KBM-7 (cell line): ENCODE measurements around the gene DENND1C.
"Not testable (repeated sequence)": the region's sequence is repeated elsewhere in the genome, so short reads cannot be mapped to it uniquely, and the experiment has no call there.

ENCODE experiments used
- DNase-seq: peaks from one replicate; pipeline ENCODE4 v3.0.0-alpha.2; 2015
- in situ Hi-C: fragments of 300-500 bp; cut with MboI; formaldehyde crosslinking; loops from 2 replicates; pipeline ENCODE4 v1.14.3; 2020; ENCODE audit warnings: low sequenced_read_pairs, low pct_unique_long_range_greater_than_20kb, mixed read lengths

The DENND1C gene

DNA sequence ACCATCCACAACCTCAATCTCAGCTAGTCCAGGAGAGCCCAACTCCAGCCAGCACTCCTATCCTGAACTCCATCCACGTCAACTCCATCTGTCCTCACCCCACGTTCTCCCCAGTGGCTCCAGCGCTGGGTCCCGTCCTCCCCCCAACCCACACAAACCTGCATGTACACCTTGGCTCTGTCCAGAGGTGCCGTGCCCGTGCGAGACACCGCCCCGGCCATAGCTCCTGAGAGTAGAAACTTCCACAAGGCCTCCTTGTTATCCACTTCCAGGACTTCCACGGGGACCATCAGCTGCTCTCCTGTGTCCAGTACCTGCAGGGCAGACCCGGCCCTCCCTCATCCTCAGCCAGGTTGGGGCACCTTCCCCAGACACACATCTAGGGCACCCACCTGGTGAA, 49.7 kb downstream of the DENND1C start:
- in situ Hi-C loops, result no loop called here
- DNase-seq, result no peak

DNA sequence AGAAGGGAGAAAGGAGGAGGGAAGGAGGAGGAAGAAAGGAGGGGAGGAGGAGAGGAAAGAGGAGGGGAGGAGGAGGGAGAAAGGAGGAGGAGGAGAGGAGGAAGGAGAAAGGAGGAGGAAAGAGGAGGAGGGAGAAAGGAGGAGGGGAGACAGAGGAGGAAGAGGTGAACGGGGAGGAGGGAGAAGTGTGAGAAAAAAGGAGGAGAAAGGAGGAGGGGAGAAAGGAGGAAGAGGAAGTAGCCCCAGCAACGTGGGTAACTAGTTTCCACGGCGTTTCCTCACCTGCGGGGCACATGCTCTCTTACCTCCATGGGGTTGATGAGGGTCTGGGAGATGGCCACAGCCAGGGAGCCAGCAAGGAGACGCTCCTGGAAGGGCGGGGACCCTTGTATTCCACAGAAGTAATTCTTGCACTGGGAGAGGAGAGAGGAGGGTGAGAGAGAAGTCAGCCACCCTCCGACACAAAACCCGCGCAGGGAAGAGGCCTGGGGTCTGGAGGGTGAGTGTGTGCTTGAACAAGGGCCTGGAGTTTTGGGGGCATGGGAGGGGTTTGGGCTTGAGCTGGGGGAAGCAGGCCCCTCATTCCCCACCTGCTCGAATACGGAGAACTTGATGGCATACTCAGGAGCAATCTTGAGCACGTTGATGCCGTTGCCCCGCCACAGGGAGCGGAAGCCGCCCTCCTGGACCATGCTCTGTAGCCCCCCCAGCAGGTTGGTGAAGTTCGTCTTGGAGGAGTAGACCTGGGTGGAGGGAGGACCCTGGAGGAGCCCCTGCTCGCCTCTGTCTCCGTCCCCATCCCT, 52.0 kb downstream of the DENND1C start:
- in situ Hi-C loops, result no loop called here
- DNase-seq, result peak; percentile 25

DNA sequence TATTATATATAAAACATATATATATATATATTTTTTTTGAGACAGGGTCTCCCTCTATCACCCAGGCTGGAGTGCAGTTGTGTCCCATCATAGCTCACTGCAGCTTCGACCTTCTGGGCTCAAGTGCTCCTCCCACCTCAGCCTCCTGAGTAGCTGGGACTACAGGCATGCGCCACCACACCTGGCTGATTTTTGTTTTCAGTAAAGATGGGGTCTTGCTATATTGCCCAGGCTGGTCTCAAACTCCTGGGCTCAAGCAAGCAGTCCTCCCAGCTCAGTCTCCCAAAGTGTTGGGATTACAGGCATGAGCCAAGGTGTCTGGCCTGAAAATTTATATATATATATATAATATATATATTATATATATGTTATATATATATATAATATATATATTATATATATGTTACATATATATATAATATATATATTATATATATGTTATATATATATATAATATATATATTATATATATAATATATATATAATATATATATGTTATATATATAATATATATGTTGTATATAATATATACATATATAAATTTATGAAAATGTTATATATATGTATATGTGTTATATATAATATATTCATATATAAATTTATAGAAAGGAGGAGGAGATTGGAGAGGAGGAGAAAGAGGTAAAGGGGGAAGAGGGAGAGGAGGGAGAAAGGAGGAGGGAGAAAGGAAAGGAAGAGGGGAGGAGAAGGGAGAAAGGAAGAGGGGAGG, 52.7 kb downstream of the DENND1C start:
- DNase-seq, in situ Hi-C loops: not testable (repeated sequence)

DNA sequence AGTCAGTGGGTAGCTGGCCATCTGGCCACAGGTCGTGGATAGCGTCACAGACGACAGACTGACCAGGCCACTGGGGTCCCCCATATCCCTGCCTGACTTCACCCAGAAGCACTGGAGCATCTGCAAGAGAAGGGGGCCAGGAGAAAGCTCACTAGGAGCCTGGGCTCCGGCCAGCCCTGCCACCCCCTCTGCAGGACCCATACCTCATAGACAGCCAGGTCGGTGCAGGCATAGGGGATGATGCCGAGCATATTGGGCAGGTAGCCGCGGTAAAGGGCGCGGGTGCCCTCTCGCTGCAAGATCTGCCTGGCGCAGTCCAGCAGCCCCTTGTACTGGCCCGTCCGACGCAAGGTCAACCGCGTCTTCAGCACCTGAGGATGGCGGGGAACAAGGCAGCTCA, 54.5 kb downstream of the DENND1C start:
- in situ Hi-C loops, result no loop called here
- DNase-seq, result no peak

DNA sequence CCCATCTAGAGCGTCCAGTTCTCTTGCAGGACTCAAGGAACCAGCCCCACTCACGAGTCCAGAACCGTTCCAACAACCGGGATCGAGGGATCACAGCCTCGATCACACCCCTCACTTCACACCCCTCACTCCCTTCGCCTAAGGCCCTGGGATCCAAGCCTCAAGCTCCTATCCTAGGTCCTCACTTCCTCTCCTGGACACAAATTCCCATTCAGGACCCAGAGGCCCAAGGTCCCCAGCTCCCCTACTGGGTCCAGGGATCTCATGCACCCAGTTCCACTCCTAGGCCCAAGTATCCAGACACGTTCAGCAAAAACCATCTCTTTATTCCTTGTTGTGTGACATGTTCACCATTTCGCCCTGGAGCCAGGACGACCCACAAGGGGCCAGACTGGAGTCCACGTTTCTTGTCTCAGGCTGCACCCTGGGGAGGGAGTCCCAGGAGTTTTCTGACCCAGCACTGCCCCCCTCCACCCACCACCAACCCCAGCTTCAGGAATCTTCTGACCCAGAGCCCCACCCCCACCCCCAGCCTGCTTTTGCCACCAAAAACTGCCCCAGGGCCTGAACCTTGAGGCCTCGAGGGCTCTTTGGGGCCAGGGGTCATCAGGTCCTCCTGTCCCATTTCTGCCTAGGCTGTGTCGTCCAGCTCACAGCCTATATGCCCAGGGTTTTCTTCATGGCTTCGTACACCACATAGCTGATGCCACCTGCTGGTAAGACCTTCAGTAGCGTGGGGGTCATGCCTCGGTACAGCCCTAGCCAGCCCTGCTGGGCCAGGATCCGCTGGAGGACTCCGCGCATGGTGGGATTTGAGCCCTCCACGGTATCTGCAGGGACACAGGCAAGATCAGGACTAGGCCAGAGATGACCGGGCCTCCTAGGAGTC, 55.6 kb downstream of the DENND1C start:
- in situ Hi-C loops, result no loop called here
- peak; percentile 27 for DNase-seq

DNA sequence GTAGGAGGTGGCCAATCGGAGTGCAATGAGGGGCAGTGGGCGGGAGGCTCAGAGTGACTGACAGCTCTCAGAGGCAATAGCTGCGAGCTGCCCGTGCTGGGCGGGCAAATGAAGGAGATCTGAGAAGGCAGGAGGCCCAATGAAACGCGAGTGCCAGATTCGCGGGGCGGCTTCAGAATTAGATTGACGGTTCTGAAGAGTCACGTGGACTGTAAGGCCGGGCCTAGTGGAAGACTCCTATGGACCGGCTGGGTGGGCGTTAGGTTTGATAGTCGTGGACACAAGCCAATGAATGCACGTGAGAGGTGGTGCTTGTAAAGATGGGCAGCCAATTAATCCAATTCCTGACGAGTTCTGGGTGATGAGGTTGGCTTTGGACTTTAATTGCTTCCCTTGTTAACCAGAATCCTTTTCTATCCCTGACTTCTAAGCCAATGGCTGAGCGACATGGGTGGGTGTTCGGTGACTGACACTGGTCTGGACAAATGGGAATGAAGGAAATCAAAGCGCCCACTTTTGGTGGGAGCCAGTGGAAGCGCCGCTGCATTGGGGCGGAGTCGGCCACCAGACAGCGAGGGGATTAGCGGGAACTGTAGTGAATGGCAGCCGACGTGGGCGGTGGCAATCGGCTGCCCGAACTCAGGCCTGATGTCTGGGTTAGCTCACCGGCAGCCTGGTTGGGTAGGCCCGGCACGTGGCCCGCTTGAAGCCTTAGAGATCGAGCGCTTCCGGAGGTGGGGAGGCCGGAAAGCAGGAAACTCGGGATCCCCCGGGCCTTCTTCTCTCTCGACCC, 56.5 kb downstream of the DENND1C start:
- in situ Hi-C loops, result no loop called here
- peak; percentile 100 for DNase-seq

DNA sequence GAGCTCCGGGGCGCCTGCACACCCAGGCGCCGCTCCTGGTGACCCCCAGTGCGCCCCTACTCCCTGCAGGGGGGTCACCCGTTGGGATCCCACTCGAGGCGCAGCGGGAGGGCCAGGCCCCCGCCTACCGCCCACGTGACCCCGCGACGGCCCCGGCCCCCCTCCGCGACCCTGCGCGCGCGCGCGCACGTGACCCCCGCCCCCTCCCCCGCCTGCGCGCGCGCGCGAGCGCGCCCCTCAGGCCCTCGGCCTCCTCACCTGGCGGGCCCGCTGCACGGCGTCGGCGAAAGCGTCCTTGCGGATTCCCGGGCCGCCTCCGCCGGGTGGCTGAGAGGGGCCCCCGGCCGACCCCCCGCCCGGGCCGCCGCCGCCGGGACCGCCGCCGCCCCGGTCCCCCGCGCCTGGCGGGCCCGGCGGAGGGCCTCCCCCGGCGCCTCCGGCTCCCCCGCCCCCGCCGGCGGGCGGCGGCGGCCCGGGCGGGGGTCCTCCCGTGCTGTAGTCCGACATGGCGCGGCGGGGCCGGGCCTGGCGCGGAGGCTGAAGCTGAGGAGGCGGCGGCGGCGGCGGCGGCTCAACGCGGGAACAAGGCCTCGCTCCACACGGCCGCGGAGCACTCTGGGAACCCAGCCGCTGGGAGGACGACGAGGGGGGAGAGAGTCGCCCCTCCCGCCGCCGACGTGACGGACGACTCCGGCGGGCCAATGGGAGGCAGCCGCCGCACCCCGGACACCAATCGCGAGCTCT, 57.2 kb downstream of the DENND1C start, which contains the start of gene KHSRP:
Gene KHSRP (minus strand): TSS at position 617 of the 744 bp plus-strand sequence. CDS start 110 bp downstream, at position 507.
- in situ Hi-C loops, result no loop called here
- DNase-seq, result no peak

DNA sequence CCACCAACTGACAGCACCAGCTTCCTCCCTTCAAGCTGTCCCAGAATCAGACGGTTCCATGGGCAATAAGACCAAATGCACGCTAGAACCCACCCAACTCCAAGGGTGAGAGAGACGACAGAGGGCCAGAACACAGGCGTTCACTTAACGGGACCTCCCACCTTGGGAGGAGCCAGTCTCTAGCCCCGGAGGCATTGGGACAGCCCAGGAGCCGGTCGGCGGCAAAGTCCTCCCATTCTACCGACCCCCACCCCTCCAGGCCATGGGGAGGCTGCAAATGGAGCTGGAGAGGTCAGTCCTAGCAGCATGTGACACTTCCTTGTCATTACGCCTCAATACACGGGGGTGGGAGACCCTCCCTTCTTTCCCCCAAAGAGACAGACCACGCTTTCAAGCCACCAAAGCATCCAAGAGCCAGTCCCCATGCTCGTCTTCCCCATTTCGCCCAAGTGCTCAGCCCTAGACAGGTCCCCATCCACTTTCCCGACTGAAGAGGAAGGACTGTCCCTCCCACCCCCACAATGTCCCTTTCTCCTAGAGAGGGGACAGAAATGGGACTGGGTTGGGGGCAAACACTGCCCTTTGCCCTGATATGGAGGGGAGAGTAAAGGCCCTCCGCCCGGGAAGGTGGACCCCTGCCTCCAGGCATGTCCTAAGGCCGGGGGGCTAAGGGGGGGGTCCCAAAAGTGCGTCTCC, 57.9 kb downstream of the DENND1C start:
- DNase-seq, result peak; percentile 49
- in situ Hi-C loops, result no loop called here

DNA sequence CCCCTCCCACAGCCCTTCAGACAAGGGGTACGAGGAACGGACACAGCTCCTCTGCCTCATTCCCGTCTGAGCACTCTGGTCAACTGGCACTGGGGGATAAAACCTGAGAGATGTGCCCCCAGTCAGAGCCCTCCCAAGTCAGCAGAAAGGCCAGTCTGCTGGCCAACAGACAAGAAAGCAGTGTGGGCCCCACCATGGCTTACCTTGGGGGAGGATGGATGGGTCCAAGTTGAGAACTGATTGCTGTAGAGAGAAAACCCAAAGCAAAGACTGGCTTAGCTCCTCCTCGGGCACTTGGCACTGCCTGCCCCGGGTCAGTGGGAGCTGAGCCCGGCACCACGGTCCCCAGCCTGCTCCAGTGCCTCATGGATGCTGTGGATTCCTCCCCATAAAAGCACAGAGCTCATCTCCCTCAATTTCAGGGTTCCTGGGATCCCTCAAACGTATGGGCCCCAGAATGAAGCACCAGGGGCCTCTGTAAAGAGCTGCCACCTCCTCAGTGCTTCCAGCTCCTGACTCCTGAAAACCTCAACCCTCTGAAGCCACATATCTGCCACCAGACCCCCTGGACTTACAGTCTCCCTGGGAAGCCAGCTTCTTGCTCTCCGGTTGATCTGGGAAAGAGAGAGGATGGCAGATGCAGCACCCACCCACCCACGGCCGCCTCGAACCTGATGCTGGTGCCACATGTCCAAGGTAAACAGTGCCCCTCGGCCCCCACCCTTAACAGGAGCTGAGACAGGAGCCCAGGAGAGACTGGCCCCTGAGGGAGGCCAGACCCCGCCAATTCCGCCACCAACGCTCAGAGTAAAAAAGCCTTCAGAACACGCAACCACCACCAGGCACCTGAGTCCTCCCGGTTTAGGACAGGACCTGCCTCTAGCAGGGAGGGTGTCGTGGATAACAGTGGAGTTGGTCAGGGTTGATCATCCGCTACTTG, 60.2 kb downstream of the DENND1C start:
- in situ Hi-C loops, result no loop called here
- no peak for DNase-seq

DNA sequence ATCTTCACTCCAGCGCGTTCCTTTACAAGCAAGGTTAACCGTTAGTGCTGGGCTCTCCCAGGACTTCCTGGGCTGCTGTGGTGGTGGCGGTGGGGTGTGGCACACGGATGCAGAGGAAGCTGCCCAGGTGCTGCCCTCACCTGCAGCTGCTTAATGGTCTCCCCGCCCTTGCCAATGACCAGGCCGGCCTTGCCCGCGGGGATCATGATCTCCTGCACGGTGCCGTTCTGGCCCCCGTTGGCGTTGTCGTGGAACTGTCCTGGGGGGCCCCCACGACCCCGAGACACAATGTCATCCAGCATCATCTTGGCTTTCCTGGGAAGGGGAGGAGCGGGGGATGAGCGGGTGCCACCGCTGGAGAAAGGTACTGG, 63.0 kb downstream of the DENND1C start:
- DNase-seq, result no peak
- in situ Hi-C loops, result no loop called here

DNA sequence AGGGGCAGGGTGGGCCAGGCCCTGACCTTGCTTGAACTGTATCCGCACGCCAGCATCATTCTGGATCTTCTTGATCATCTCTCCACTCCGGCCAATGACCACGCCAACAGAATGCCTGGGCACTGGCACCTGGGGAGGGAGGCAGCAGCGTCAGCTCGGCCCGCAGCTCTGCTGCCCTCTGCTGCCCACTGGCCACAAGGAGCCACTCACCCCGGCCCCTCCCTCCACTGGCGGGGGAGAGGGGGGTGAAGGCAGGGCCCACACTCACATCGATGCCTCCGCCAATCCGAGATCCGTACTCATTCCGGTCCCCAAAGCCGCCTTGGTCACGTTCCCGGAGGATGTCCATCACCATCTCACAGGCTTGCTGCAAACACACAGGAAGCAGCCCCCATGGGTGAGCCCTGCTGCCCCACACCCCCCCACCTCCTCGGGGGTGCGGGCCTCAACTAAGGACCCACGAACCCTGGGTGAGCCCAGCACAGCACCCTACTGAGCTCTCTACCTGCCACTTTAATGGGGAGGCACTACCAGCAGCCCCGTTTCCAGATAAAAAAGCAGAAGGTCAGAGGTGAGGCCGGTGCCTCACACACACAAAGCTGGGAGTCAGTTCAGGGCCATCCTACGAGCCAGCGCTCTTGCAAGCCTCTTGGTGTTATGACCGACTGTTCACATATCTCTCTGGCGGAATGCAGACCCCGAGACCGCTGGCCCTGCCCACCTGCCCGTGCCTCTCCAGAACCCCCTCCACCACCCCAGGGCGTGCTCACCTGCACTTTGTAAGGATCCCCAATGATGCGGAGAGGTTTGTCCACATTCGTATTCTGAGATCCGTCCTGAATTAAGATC, 63.6 kb downstream of the DENND1C start:
- in situ Hi-C loops, result no loop called here
- DNase-seq, result no peak
